ENCODE data around the gene LFNG.

GRCh38 chr7:2566348-2566889 lies 46.8 kb downstream of the LFNG start:
- TF ChIP-seq CTCF (IDR thresholded peaks at IDR 0.05) (no peak), MAFK (IDR thresholded peaks at IDR 0.05; ENCODE audit: partially characterized antibody) (no peak), POLR2A (IDR thresholded peaks at IDR 0.05; ENCODE audit: low read length) (no peak), E2F6 (IDR thresholded peaks at IDR 0.05; ENCODE audit: borderline replicate concordance, low read depth) (no peak), USF2 (IDR thresholded peaks at IDR 0.05) (no peak), CHD4 (IDR thresholded peaks at IDR 0.05; ENCODE audit: borderline replicate concordance) (no peak), SREBF2 (IDR thresholded peaks at IDR 0.05) (no peak), CBX2 (IDR thresholded peaks at IDR 0.05; ENCODE audit: borderline replicate concordance, low read depth) (no peak), ZSCAN20 (CRISPR knock-in tag; IDR thresholded peaks at IDR 0.05) (no peak)
